Neural cell (in vitro differentiated cells): ENCODE measurements around the gene NTNG1. TPM values are rescaled to one million over a fixed set of nuclear protein-coding genes. Genes with fewer than 3 reads are reported as not detected.

Experiments used
- H2AFZ ChIP-seq: fragments of 200-600, 300-800 bp; sonication (generic), shearing (Covaris generic); 2 replicates; pipeline ENCODE4 v1.6.0; 2014; ENCODE audit warnings: low read depth, mild to moderate bottlenecking, antibody characterized with exemption, low read length, moderate library complexity
- H3F3A ChIP-seq: fragments of 200-600 bp; shearing (Covaris generic); 2 replicates; pipeline ENCODE4 v1.6.1; 2016; ENCODE audit warnings: mild to moderate bottlenecking, moderate library complexity, mixed read lengths, antibody characterized with exemption, low read length; ENCODE audit not compliant: insufficient read depth, poor library complexity, severe bottlenecking
- H3K27ac ChIP-seq: fragments of 200-600, 300-800 bp; sonication (generic), shearing (Covaris generic); 2 replicates; pipeline ENCODE4 v1.5.1; 2014; ENCODE audit warnings: mild to moderate bottlenecking, low read length, moderate library complexity
- H3K27me3 ChIP-seq: fragments of 300-800, 200-600 bp; sonication (generic), shearing (Covaris generic); 2 replicates; pipeline ENCODE4 v1.6.0; 2014; ENCODE audit warnings: mild to moderate bottlenecking, low read depth, low read length, moderate library complexity; ENCODE audit not compliant: insufficient read depth
- H3K36me3 ChIP-seq: fragments of 300-800, 200-600 bp; sonication (generic), shearing (Covaris generic); 2 replicates; pipeline ENCODE4 v1.5.1; 2014; ENCODE audit warnings: mild to moderate bottlenecking, antibody characterized with exemption, low read length, moderate library complexity; ENCODE audit not compliant: insufficient read depth
- H3K4me2 ChIP-seq: fragments of 300-800, 200-600 bp; sonication (generic), shearing (Covaris generic); 2 replicates; pipeline ENCODE4 v1.6.0; 2014; ENCODE audit warnings: mild to moderate bottlenecking, low read length
- H3K4me3 ChIP-seq: fragments of 300-800, 200-600 bp; sonication (generic), shearing (Covaris generic); 2 replicates; pipeline ENCODE4 v1.5.1; 2014; ENCODE audit warnings: mild to moderate bottlenecking, low read length, moderate library complexity
- H3K79me2 ChIP-seq: fragments of 200-600 bp; shearing (Covaris generic); replicated peaks from 2 replicates; pipeline ENCODE4 v1.6.0; 2014; ENCODE audit warnings: mild to moderate bottlenecking, low read length, moderate library complexity; ENCODE audit not compliant: insufficient read depth
- H3K9ac ChIP-seq: fragments of 300-800, 200-600 bp; sonication (generic), shearing (Covaris generic); 2 replicates; pipeline ENCODE4 v1.6.1; 2016; ENCODE audit warnings: mild to moderate bottlenecking, low read length, mixed read lengths
- H3K9me2 ChIP-seq: fragments of 200-600 bp; shearing (Covaris generic); 2 replicates; pipeline ENCODE4 v1.6.1; 2016; ENCODE audit warnings: mild to moderate bottlenecking, low read length, mixed read lengths; ENCODE audit not compliant: insufficient read depth
- H3K9me3 ChIP-seq: fragments of 200-600, 300-800 bp; sonication (generic), shearing (Covaris generic); 2 replicates; pipeline ENCODE4 v1.6.1; 2016; ENCODE audit warnings: mild to moderate bottlenecking, mixed run types, low read length, moderate library complexity, mixed read lengths
- H4K20me1 ChIP-seq: fragments of 200-600 bp; shearing (Covaris generic); 2 replicates; pipeline ENCODE4 v1.6.1; 2016; ENCODE audit warnings: mild to moderate bottlenecking, mixed run types; ENCODE audit not compliant: insufficient read depth
- EP300 ChIP-seq: fragments of 450-650 bp; conservative IDR thresholded peaks from 2 replicates; pipeline ENCODE4 v1.6.1; 2014; ENCODE audit warnings: antibody characterized with exemption, mild to moderate bottlenecking, moderate library complexity; ENCODE audit not compliant: poor library complexity, severe bottlenecking
- EZH2 ChIP-seq: fragments of 200-600, 300-800 bp; shearing (Covaris generic), sonication (generic); IDR thresholded peaks from 2 replicates; pipeline ENCODE4 v1.6.1; 2014; ENCODE audit warnings: antibody characterized with exemption, low read length, borderline replicate concordance, mild to moderate bottlenecking; ENCODE audit not compliant: insufficient read depth, poor library complexity, severe bottlenecking
- MXI1 ChIP-seq: fragments of 450-650 bp; conservative IDR thresholded peaks from 2 replicates; pipeline ENCODE4 v1.6.1; 2014; ENCODE audit warnings: antibody characterized with exemption, mild to moderate bottlenecking; ENCODE audit not compliant: poor library complexity, severe bottlenecking
- POLR2AphosphoS5 ChIP-seq: IDR thresholded peaks from 2 replicates; pipeline ENCODE4 v1.6.1; 2012
- RAD21 ChIP-seq: fragments of 450-650 bp; conservative IDR thresholded peaks from 2 replicates; pipeline ENCODE4 v1.6.1; 2014; ENCODE audit warnings: antibody characterized with exemption, mild to moderate bottlenecking, moderate library complexity
- REST ChIP-seq: IDR thresholded peaks from 2 replicates; pipeline ENCODE4 v1.6.1; 2012; ENCODE audit warnings: borderline replicate concordance
- SMC3 ChIP-seq: fragments of 450-650 bp; conservative IDR thresholded peaks from 2 replicates; pipeline ENCODE4 v1.6.1; 2014; ENCODE audit warnings: antibody characterized with exemption, mild to moderate bottlenecking, moderate library complexity; ENCODE audit not compliant: poor library complexity
- TAF1 ChIP-seq: IDR thresholded peaks from 2 replicates; pipeline ENCODE4 v1.6.1; 2012; ENCODE audit warnings: low read depth
- polyA plus RNA-seq: library from polyadenylated mRNA; depleted of rRNA; stranded (reverse); fragments of >200 nt; gene quantifications from 2 replicates; pipeline ENCODE4 v1.2.3, GENCODE V29; 2014
- TF ChIP-seq, protein P1 (sequence below): fragments of 450-650 bp; IDR thresholded peaks from 2 replicates; pipeline ENCODE4 v1.5.1; 2014; ENCODE audit warnings: antibody characterized with exemption, mild to moderate bottlenecking, moderate library complexity; ENCODE audit not compliant: poor library complexity, severe bottlenecking

The NTNG1 gene
- polyA plus RNA-seq, 1 donor from 2014 or later = not detected

GRCh38 chr1:107272321-107272720 lies 131.5 kb downstream of the NTNG1 start:
- H4K20me1 ChIP-seq = no peaks in the 10 kb centered on the region
- H3K9ac ChIP-seq = no peak overlapping the region
- H3K27ac ChIP-seq = no peak overlapping the region
- no peaks in the 10 kb centered on the region for H3K27me3 ChIP-seq
- TF ChIP-seq EZH2 = no peak
- TF ChIP-seq REST = no peak
- no peak for TF ChIP-seq MXI1
- no peak for TF ChIP-seq POLR2AphosphoS5
- no peak for TF ChIP-seq TAF1
- TF ChIP-seq SMC3 = no peak
- TF ChIP-seq EP300 = no peak
- no peak for TF ChIP-seq RAD21
- TF ChIP-seq, protein P1, sequence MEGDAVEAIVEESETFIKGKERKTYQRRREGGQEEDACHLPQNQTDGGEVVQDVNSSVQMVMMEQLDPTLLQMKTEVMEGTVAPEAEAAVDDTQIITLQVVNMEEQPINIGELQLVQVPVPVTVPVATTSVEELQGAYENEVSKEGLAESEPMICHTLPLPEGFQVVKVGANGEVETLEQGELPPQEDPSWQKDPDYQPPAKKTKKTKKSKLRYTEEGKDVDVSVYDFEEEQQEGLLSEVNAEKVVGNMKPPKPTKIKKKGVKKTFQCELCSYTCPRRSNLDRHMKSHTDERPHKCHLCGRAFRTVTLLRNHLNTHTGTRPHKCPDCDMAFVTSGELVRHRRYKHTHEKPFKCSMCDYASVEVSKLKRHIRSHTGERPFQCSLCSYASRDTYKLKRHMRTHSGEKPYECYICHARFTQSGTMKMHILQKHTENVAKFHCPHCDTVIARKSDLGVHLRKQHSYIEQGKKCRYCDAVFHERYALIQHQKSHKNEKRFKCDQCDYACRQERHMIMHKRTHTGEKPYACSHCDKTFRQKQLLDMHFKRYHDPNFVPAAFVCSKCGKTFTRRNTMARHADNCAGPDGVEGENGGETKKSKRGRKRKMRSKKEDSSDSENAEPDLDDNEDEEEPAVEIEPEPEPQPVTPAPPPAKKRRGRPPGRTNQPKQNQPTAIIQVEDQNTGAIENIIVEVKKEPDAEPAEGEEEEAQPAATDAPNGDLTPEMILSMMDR = no peak
- no peaks in the 10 kb centered on the region for H3K9me3 ChIP-seq
- H3K4me2 ChIP-seq = no peak overlapping the region
- H3K9me2 ChIP-seq = no peaks in the 10 kb centered on the region
- no peaks in the 10 kb centered on the region for H3K36me3 ChIP-seq
- H3K79me2 ChIP-seq = no peaks in the 10 kb centered on the region
- H2AFZ ChIP-seq = no peak overlapping the region
- H3F3A ChIP-seq = no peaks in the 10 kb centered on the region
- H3K4me3 ChIP-seq = no peak overlapping the region

- Histone ChIP-seq H2AFZ (no peak overlapping the region), H3F3A (no peaks in the 10 kb centered on the region), H3K36me3 (no peaks in the 10 kb centered on the region), H3K9ac (no peak overlapping the region), H3K9me3 (no peaks in the 10 kb centered on the region), H3K27me3 (no peaks in the 10 kb centered on the region), H4K20me1 (no peaks in the 10 kb centered on the region), H3K4me2 (no peak overlapping the region), H3K9me2 (no peaks in the 10 kb centered on the region), H3K79me2 (no peaks in the 10 kb centered on the region), H3K4me3 (no peak overlapping the region), H3K27ac (no peak overlapping the region)
- TF ChIP-seq SMC3 (no peak), EP300 (no peak), POLR2AphosphoS5 (no peak), MXI1 (no peak), TAF1 (no peak), RAD21 (no peak), EZH2 (no peak), REST (no peak)
- TF ChIP-seq, protein P1 = no peak
These were observed 132.7 kb downstream of the NTNG1 start for GRCh38 chr1:107273515-107273914.
